Embryonic facial prominence (tissue), 1 donor: Measurements from ENCODE around the gene PBX1.
"Not testable (repeated sequence)": the region's sequence is repeated elsewhere in the genome, so short reads cannot be mapped to it uniquely, and the experiment has no call there.

Experiments
- DNase-seq: peaks from one replicate; pipeline ENCODE4 v3.0.0-alpha.2; 2016; ENCODE audit errors: extremely low spot score

The PBX1 gene

DNA sequence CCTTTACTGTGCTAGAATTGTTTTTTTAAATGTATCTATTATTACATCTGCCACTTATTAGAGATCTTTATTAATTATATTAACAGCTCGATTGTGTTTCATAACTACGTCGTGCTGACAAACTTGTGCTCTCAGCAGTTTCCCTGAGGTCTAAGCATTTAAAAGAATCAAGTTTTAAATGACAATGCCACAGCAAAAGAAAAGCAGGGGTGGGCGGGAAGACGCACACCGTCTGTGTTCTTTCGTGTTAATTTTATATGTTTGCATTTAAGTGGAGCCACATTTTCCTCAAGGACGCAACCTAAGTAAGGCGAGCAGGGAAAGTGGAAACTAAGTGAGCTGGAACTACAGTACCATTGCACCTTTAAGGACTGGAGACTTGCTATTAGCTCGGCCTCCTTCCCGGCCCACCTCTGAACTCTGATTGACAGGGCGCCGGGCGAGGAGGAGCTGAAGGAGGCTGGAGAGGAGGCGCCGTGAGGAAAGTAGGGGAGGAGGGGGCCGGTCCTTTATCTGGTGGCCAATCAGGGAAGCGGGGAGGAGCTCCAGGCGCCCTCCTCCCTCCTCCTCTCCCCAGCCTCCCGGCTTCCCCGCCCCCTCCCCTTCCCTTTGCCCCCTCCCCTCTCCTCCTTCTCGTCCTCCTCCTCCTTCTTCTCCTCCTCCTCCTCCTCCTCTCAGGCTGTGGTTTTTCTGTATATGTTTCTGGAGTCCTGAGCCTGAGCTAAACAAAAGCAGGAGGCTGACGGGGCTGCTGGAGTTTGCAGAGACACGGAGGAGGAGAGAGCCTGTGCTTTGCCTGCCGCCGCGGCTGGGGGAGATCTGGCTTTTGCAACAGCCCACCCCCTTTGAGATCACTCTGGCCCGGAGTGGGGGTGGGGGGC is at the start of gene PBX1:
Gene PBX1 (plus strand): TSS at position 724 of the 881 bp plus-strand sequence.
- peak; percentile 97 for DNase-seq

DNA sequence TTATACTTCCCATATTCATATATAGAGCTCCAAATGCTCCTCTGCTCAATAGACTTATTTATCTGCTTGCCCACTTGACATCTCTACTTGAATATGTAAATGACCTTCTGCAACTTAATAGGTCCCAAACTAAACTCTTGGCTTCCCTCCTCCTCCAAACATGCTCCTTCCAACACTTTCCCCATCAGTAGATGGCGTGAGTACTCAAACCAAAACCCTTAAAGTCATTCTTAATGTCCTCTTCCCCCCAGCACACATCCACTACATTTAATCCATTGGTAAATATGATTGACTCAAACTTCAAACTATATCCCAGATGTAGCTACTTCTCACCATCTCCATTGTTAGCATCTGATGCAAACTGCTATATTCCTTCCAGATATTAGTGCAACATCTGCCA is 48.5 kb upstream of the PBX1 start:
- no peak for DNase-seq

DNA sequence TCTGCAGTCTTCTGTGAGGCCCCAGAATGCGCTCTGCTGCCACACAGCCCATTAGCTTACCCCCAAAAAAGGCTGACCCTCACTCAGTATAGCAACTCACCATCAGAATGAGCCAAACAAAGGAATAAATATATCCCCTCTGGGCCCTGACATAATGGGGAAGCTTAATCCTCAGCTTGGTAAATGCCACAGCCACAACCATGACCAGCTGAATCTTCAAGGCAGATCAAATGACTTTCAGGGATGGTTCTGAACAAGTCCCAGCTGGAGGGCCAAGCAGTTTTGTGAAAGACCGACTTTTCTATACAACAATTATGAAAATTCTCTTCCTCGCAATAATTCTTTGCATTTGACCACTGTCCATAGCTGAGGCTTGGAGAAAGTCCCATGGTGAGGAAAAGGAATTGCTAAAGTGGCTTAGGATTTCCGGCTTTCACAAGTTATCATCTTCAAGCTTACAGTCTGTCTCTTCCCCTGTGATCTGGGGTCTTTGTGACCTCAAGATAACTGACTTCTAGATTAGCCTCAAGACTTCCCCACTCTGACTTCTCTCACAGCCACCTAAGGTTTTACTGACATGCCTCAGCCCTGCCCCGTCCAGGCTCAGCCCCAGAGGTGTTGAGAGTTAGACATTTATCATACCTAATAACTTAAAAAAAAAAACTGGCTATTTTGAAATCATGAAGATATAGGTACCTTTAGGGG is 47.8 kb upstream of the PBX1 start:
- no peak for DNase-seq

DNA sequence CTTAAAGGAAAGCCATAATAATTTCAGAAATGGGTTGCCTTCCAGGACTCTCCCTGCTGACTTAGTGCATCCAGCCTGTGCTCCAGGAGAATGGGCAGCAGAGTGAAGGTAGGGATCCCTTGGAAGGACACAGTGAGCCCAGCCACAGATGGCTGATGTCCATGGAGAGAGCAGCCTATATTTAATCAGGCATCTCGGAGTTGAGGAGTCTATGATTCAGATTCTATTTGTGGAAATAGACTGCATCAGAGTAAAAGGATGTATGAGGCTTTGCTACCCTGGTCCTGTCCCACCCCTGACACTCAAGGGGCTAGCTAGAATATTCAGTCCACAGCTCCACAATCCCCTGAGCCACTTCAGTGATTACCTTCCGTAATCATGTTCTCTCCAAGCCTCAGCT is 43.8 kb upstream of the PBX1 start:
- no peak for DNase-seq

DNA sequence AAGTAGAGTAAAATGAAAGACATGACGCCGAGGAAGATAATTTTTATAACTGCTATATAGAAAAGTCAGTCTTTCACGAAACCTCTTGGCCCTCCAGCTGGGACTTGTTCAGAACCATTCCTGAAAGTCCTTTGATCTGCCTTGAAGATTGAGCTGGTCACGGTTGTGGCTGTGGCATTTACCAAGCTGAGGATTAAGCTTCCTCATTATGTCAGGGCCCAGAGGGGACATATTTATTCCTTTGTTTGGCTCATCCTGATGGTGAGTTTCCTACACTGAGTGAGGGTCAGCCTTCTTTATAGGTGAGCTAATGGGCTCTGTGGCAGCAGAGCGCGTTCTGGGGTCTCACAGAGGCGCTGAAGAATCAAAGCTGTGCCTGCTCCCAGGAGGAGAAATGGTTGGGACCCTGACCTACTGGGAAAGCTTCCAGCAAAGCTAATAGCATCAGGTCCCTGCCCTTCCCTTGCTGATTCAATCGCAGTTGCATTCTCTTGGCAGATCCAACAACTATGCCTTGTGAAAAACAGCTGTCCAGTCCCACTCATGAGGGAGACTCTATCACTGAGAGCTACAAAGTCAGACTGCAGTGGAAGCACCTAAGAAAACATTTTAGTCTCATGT is 43.2 kb upstream of the PBX1 start:
- no peak for DNase-seq

DNA sequence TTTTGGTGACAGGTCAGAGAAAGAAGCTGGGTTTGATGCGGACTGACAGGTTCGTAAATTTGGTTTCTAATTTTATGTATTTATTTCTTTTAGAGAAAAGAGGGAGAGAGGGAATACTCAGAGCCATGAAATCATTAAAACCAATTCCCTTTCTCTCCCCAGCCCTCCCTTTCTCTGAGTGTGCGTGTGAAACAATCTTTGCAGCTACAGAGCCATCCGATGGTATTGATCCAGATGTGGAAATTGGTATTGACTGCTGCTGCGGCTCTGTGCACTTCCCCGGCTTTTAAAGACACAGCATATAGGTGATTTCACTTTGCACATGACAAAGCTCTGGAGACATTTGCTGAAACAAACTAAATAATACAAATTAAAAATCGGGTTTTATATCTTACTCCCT is 42.4 kb upstream of the PBX1 start:
- DNase-seq, result no peak

DNA sequence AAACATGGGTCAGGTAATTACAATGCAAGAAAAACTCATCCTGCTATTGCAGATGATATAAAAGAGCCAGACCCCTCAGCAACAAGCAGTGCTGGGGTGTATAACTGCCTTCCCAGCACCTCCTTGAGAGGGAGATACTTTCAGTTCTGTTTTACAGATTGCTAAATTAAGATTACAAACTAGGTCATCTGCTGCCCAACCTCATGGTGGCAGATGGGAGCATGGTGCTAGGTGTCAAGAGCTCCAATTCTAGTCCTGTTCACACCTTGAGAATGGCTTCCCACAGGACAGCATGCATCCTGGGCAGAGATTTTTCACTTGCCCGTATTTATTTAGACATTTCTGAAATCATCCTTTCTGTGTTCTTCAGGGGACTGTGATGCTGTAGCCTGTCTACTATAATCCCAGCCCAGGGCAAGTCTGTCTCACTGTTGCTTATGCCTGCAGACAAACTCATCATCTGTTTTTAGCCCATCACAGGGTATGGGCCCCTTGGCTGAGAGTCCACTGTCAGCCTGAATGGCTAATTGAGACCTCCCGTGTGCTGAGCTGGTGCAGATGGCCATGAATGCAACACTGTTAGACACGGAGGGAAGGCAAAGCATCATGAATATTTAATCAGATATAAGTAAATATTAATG is 40.2 kb upstream of the PBX1 start:
- no peak for DNase-seq

DNA sequence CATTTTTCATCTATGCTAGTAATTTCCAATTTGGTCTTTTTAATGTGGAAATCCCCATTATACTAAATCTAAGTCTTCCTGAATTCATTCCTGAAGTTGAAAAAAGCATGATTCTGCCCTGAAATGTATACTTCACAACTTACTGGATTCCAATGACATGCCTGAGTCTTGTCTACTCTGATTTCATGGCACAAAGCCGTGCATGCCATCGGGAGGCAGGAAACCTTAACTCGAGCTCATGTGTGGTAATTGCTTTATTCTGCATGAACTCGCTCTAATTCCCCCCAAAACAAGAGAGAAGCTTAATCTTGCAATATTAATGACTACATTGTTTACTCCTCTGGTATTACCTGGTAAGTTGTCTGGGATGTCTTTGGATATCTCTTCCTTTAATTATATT is 39.6 kb upstream of the PBX1 start:
- no peak for DNase-seq

DNA sequence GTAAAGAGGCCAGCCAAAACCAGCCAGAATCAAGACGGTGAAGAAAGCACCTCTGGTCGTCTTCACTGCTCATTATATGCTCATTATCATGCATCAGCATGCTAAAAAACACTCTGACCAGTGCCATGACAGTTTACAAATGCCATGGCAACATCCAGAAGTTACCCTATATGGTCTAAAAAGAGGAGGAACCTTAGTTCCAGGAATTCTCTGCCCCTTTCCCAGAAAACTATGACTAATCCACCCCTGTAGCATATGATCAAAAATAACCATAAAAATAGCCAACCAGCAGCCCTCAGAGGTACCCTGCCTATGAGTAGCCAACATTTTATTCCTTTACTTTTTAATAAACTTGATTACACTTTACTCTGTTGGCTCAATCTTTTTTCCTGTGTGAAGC is 34.2 kb upstream of the PBX1 start:
- DNase-seq, result no peak

DNA sequence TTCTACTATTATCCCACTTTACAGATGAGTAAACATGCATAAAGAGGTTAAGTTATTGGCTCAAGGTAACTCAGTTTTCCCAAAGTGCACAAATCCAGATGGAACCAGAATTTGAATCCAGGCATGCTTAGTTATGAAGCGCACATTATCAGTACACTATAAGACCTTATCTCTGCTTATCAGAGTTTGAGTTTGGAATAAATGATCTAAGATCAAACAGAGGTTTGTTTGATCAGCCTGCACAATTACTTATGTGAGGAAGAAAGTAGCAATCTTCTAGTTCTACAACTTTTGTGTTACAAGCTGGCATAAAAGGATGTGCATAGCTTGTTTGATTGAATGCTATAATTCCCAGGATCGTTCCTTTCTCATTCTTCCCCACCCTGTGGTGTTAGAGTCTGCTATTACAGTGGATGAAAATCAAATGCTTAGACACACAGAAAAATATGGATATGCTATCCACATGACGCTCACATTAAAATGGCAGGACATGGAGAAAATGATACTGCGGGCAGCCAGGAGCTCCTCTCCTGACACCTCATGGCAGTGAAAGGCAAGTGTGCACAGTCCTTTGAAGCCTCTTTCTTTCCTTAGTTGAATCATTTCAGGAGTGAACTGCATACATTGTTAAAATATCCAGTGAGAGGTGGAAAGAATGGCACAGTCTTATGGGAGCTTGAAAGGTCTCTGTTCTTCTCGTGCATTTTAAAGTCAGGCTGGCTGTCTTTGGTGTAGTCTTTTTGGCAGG is 23.9 kb upstream of the PBX1 start:
- no peak for DNase-seq

DNA sequence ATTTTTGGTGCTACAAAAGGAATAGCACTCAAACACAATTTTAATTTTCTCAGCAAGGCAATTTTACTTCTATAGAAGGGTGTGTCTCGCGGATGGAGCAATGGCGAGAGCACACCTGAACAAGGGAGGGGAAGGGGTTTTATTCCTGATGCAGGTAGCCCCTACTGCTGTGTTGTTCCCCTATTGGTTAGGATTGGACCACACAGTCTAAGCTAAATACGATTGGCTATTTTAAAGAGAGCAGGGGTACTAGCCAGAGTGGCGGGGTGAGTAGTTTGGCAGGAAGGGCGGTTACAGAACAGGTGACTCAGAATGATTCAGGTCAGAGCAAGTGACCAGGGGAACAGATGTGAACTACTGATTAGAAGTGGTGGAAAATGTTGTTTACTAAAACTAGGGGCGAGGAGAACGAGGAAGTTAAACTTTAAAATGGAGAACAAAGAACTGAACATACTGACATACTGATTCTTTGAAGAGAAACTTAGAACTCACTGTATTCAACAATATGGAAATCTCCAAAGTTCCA is 6.5 kb upstream of the PBX1 start:
- not testable (repeated sequence) for DNase-seq

DNA sequence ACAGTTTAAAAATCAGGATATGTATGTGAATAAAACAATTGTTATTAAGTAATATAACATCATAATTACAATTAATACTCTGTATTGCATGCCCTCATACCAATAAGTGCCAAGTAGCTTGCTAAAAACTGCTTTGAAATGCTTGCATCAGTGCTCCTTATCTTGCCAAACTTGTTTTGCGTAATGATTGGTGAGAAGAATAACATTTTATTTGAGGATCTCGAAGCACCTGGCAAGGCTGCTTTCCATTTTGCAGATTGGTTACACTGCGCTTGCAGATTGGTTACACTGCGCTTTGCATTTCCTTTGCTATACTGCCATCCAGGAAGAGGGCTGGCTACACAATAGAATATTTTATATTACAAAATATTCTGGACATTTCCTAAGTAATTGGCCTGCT is 1.7 kb upstream of the PBX1 start:
- no peak for DNase-seq

DNA sequence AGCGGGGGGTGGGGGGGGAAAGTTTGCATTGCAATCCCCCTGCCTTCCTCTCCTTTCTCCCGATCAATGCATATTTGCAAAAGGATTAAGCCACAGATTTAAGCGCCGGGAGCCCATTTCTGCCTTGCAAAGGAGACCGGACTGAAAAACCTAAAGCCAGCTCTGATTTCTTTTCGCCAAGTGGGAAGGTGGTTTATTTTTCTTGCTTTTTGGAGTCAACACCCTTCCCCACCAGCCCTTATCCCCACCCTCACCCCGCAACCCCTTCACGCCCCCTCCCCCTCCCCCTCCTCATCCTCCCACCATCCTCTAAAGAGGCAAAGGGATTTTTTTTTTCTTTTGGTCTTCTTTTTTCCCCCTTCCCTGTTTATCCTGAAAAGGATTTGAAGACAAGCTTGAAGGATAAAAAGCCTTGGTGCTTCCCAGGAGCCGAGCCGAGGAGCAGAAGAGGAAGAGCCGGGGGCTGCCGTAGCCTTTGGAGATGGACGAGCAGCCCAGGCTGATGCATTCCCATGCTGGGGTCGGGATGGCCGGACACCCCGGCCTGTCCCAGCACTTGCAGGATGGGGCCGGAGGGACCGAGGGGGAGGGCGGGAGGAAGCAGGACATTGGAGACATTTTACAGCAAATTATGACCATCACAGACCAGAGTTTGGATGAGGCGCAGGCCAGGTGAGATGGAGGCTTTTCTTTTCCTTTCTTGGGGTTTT is 513 bp downstream of the PBX1 start:
- DNase-seq, result no peak

DNA sequence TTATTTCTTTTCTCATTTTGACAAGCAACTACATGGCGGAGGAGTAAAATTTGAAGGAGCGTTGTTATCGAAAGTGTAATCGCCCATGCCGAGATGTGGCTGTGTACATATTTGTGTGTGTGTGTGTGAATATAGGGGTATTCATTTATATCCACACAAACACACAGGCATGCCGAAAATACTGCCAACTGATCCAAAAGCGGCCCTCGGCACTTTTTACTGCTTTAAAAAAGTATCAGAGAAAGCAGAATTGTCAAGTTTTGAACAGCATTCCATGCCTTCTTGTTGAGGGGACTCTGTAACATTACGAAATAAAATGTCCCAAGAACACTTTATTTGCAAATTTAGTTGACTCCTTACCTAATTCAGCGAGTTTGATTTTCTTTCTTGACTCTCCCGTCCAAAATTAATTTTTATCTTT is 1.1 kb downstream of the PBX1 start:
- no peak for DNase-seq

DNA sequence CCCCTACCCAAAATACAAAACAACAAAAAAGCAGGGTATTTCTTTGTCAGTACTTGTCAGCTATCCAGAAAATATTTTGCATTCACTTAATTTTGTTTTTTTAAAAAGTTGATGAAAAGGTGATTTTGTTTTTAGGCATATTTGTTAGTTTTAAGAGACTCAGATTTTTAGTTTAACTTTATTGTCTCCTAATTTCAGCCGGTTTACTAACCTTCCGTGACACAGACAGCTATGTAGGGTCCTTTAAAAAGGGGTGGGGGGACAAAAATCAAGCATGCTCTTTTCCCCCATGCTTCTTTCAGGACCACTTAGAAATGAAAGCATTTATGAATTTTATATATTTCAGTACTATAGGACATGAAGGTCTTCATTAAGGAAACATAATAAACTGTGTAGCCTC is 1.6 kb downstream of the PBX1 start:
- DNase-seq, result no peak

DNA sequence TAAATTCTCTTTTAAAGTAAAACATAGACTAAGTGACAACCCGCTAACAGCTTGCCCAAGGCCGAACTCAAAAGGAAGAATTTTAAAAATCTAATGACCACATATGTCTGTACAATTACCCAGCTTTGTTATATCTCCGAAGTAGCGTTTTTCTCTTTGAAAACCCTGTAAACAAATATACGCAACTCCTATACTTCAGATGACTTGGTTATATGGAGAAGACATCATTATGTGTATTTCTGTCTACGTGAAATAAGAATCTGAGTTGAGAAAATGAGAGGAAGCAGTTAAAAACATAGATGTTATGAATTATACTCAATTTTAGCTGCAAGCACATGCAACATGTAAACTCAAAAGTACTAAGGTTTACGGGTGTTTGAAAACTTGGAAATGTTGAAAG is 2.0 kb downstream of the PBX1 start:
- no peak for DNase-seq

DNA sequence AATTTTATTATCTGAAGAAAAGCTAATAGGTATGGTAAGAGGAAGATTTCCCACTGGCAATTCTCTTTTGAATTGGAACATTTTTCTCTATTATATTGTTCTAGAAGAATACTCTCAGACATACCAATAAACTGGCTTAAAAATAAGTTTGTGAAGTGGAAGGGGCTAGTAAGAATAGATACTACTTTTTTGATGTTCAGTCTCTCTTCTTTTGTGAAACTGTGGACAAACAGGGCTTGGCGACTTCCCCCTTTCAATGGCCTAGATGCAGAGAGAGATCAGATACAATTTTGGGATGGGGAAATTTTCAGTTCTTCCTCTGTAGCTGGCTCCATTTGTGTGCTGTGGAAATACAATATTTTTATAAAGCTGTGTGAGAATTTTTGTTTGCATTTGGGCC is 2.5 kb downstream of the PBX1 start:
- no peak for DNase-seq

DNA sequence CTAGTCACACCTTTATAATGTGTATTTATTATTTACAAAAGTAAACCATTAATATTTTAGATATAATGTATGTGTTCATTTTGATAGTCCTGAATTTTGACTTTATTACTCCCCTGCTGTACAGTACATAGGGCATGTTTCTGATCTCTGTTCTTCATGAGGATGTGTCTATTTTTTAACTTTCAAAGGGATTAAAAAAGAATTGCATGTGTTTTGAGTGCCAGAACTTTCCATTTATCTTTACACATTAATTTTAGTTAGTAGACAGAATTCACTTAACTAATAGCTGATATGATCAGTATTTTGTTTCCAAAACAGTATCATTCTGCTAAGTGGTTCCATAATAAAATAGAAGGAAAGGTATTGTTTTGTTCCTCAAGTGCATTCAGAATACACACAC is 3.1 kb downstream of the PBX1 start:
- no peak for DNase-seq

DNA sequence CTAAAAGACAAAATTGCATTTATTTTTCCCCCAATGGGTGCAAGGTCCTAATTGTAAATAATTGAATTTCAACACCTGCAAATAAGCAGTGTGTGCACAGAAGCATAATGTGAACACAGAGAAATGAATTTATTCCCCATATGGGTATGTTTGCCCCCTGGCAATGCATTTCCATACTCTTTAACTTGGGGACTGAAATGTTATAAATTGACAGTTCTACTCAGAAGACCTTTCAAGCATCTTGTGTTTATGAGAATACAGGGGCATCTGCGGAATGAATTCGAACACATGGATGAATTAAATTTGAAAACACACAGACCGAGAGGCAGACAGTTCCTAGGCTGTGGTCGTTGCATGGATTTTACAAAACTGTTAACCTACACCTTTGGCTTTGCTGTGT is 3.5 kb downstream of the PBX1 start:
- no peak for DNase-seq

DNA sequence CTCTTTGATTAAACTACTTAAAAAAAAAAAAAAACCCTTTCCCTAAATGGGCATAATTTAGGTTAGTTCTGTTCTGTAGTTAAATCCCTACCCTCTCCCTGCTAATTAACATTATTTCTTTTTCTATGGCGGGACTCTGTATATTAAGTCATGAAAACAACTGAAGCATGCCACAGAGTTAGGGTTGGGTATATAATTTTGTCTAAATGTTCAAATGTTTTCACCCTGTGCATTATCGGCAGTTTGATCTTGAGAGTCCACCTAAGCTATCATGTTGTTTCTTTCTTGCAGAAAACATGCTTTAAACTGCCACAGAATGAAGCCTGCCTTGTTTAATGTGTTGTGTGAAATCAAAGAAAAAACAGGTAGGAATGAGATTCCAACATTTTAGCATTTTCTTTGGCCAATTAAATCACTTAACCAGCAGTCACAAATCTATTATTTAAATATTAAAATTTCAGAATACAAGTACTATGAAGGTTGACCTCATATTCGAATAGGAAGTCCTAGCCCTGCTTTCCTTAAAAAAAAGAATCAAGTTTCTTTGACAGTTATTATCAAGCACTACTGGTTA is 4.0 kb downstream of the PBX1 start:
- DNase-seq, result no peak
